Fibroblast of lung (primary cell): Measurements from ENCODE around the gene CSNK2A2. TPM values are rescaled to one million over a fixed set of nuclear protein-coding genes. Genes with fewer than 3 reads are reported as not detected.

Source experiments
- DNase-seq, 2 donors: peaks; one replicate each; pipeline versions ENCODE4 v3.0.0 to v3.0.0-alpha.2; 2010; ENCODE audit warnings: low read depth in 2 of 2
- H2AFZ ChIP-seq: 2 replicates; pipeline ENCODE4 v1.5.1; 2012; ENCODE audit warnings: low read length, control low read depth, inconsistent platforms
- H3K27ac ChIP-seq: 2 replicates; pipeline ENCODE4 v1.5.1; 2011; ENCODE audit warnings: low read length, control low read depth; ENCODE audit not compliant: insufficient read depth
- H3K27me3 ChIP-seq: 2 replicates; pipeline ENCODE4 v1.5.1; 2011; ENCODE audit warnings: mild to moderate bottlenecking, low read length; ENCODE audit not compliant: control insufficient read depth, insufficient read depth
- H3K36me3 ChIP-seq: 2 replicates; pipeline ENCODE4 v1.5.1; 2011; ENCODE audit warnings: low read length; ENCODE audit not compliant: control insufficient read depth, insufficient read depth
- H3K4me1 ChIP-seq: 2 replicates; pipeline ENCODE4 v1.5.1; 2011; ENCODE audit warnings: low read length; ENCODE audit not compliant: control insufficient read depth, insufficient read depth; ENCODE audit errors: extremely low read depth
- H3K4me2 ChIP-seq: 2 replicates; pipeline ENCODE4 v1.5.1; 2011; ENCODE audit warnings: low read length, control low read depth; ENCODE audit not compliant: insufficient read depth; ENCODE audit errors: extremely low read depth
- H3K4me3 ChIP-seq, 4 experiments: fragments of 200-600 bp in 1 of 4; sonication (generic) in 1 of 4; replicated peaks in 1 of 4; 2 replicates each; pipeline ENCODE4 v1.5.1; 2011 to 2016; ENCODE audit warnings: low read length in 4 of 4, low read depth in 3 of 4, mild to moderate bottlenecking in 3 of 4, control low read depth in 2 of 4, inconsistent platforms in 1 of 4, mixed read lengths in 1 of 4; ENCODE audit not compliant: insufficient read depth in 1 of 4; ENCODE audit errors: control extremely low read depth in 1 of 4
- H3K79me2 ChIP-seq: 2 replicates; pipeline ENCODE4 v1.5.1; 2012; ENCODE audit warnings: mild to moderate bottlenecking, low read length, inconsistent platforms; ENCODE audit not compliant: control insufficient read depth, insufficient read depth
- H3K9ac ChIP-seq: 2 replicates; pipeline ENCODE4 v1.5.1; 2011; ENCODE audit warnings: mild to moderate bottlenecking, low read length, control low read depth; ENCODE audit not compliant: insufficient read depth
- H3K9me3 ChIP-seq: 2 replicates; pipeline ENCODE4 v1.5.1; 2012; ENCODE audit warnings: low read depth, low read length; ENCODE audit not compliant: control insufficient read depth, insufficient read depth
- H4K20me1 ChIP-seq: 2 replicates; pipeline ENCODE4 v1.5.1; 2011; ENCODE audit warnings: low read length; ENCODE audit not compliant: control insufficient read depth, insufficient read depth; ENCODE audit errors: extremely low read depth
- EZH2 ChIP-seq: IDR thresholded peaks from 2 replicates; pipeline ENCODE4 v1.5.1; 2012; ENCODE audit warnings: low read length, control low read depth, mild to moderate bottlenecking; ENCODE audit errors: missing control alignments
- polyA plus RNA-seq, 2 donors: library from polyadenylated mRNA; depleted of rRNA in 1 of 2; stranded (reverse) in 1 of 2; unstranded in 1 of 2; fragments of >200 nt; gene quantifications; 2 replicates each; pipeline ENCODE4 v1.2.1, GENCODE V29; 2011 to 2012; ENCODE audit warnings: missing spikeins in 1 of 2
- total RNA-seq: library from RNA; depleted of rRNA; stranded (reverse); fragments of >200 nt; gene quantifications from 2 replicates; pipeline ENCODE4 v1.2.1, GENCODE V29; 2014
- TF ChIP-seq, protein P1 (sequence below), 2 donors: IDR thresholded peaks in 1 of 2; conservative IDR thresholded peaks in 1 of 2; 1 replicate in 1 of 2; 2 replicates in 1 of 2; pipeline ENCODE4 v1.5.1; 2011 to 2012; ENCODE audit warnings: low read length in 2 of 2, control low read depth in 1 of 2, inconsistent platforms in 1 of 2, low read depth in 1 of 2, mild to moderate bottlenecking in 1 of 2

The CSNK2A2 gene
- total and polyA plus RNA-seq, 2 donors (not counting 1 experiment from before 2014, with no cell fraction given), result 33.4 to 54.3 TPM

- TF ChIP-seq, protein P1, sequence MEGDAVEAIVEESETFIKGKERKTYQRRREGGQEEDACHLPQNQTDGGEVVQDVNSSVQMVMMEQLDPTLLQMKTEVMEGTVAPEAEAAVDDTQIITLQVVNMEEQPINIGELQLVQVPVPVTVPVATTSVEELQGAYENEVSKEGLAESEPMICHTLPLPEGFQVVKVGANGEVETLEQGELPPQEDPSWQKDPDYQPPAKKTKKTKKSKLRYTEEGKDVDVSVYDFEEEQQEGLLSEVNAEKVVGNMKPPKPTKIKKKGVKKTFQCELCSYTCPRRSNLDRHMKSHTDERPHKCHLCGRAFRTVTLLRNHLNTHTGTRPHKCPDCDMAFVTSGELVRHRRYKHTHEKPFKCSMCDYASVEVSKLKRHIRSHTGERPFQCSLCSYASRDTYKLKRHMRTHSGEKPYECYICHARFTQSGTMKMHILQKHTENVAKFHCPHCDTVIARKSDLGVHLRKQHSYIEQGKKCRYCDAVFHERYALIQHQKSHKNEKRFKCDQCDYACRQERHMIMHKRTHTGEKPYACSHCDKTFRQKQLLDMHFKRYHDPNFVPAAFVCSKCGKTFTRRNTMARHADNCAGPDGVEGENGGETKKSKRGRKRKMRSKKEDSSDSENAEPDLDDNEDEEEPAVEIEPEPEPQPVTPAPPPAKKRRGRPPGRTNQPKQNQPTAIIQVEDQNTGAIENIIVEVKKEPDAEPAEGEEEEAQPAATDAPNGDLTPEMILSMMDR (conservative IDR thresholded peaks at IDR 0.05 in 1 of 2, IDR thresholded peaks at IDR 0.05 in 1 of 2; ENCODE audit: low read depth in 1 of 2, low read length in 2 of 2), result no peak
- no peak for TF ChIP-seq EZH2
- no peaks in the 10 kb centered on the region for H3K4me1 ChIP-seq
- no peak for DNase-seq
Observed at GRCh38 chr16:58154345-58154744, 43.6 kb downstream of the CSNK2A2 start.

DNA sequence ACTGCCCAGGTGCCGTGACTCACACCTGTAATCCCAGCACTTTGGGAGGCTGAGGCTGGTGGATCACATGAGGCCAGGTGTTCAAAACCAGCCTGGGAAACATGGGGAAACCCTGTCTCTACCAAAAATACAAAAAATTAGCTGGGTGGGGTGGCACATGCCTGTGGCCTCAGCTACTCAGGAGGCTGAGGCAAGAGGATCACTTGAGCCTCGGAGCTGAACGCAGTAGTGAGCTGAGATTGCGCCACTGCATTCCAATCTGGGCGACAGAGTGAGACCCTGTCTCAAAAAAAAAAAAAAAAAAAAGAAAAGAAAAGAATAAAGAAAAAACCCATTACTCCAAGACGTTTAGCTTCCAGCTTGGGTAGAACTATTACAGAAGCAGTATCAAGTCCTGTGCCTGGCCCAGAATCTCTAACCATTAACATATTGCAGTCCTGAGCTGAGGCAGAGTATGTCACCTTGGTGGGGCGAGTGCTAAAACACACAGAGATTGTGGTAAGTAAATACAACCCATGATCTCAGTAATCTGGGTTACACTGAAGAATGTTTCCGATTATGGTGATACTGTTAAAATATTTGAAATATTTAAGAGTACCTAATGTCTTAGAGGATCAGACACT, 45.5 kb downstream of the CSNK2A2 start:
- TF ChIP-seq, protein P1 (conservative IDR thresholded peaks at IDR 0.05 in 1 of 2, IDR thresholded peaks at IDR 0.05 in 1 of 2; ENCODE audit: low read depth in 1 of 2, low read length in 2 of 2), result no peak
- TF ChIP-seq EZH2, result no peak
- Histone ChIP-seq H2AFZ (no peak overlapping the region), H3K27ac (no peak overlapping the region), H3K4me2 (no peak overlapping the region), H3K36me3 (no peaks in the 10 kb centered on the region), H3K9ac (no peak overlapping the region), H4K20me1 (no peaks in the 10 kb centered on the region), H3K79me2 (no peaks in the 10 kb centered on the region), H3K4me1 (no peaks in the 10 kb centered on the region), H3K9me3 (no peaks in the 10 kb centered on the region), H3K27me3 (no peaks in the 10 kb centered on the region), H3K4me3 (no peak overlapping the region)
- peak in 1 of 2 donors; percentile 29 for DNase-seq

More at GRCh38 chr16:58154345-58154744, 43.6 kb downstream of the CSNK2A2 start:
- Histone ChIP-seq H3K79me2 (no peaks in the 10 kb centered on the region), H4K20me1 (no peaks in the 10 kb centered on the region), H3K9ac (no peak overlapping the region), H3K4me3 (no peak overlapping the region), H3K27me3 (no peaks in the 10 kb centered on the region), H2AFZ (no peak overlapping the region), H3K4me2 (no peak overlapping the region), H3K9me3 (no peaks in the 10 kb centered on the region), H3K36me3 (no peaks in the 10 kb centered on the region), H3K27ac (no peak overlapping the region)

DNA sequence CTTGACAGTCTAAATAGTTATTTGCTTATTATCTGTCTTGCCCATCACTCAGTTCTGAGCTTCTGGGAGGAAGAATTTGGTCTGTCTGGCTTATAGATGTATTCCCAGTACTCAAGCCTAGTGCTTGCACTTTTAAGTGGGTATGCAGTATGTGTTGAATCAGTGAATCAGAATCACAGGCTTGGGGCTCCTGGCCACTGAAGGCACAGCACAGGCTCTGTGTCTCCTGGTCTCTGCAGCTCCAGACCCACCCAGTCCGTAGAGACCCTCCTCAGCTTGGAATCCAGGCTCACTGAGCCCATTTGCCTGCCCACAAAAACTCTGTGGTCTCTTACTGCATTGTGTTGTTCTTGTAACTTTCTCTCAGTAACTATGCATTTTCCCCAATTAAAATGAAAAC, 49.4 kb downstream of the CSNK2A2 start:
- Histone ChIP-seq H4K20me1 (no peaks in the 10 kb centered on the region), H3K9ac (no peak overlapping the region), H3K9me3 (no peaks in the 10 kb centered on the region), H3K4me2 (no peak overlapping the region), H3K36me3 (no peaks in the 10 kb centered on the region), H3K4me1 (no peaks in the 10 kb centered on the region), H3K79me2 (no peaks in the 10 kb centered on the region), H2AFZ (no peak overlapping the region), H3K4me3 (no peak overlapping the region), H3K27ac (no peak overlapping the region), H3K27me3 (no peaks in the 10 kb centered on the region)
- TF ChIP-seq EZH2, result no peak
- TF ChIP-seq, protein P1 (conservative IDR thresholded peaks at IDR 0.05 in 1 of 2, IDR thresholded peaks at IDR 0.05 in 1 of 2; ENCODE audit: low read depth in 1 of 2, low read length in 2 of 2), result no peak
- no peak for DNase-seq
